Sigmoid colon (tissue), 7 donors: Measurements from ENCODE around the gene HLA-G. TPM values are rescaled to one million over a fixed set of nuclear protein-coding genes. Genes with fewer than 3 reads are reported as not detected.

Experiments
- DNase-seq: peaks from one replicate; pipeline ENCODE4 v3.0.0-alpha.2; 2019
- H3K27ac ChIP-seq, 4 donors: fragments of 200-600 bp; sonication (generic); one replicate each; pipeline ENCODE4 v1.5.1; 2016 to 2019; ENCODE audit warnings: mild to moderate bottlenecking in 1 of 4
- H3K27me3 ChIP-seq, 3 donors: fragments of 200-600 bp; sonication (generic); one replicate each; pipeline ENCODE4 v1.5.1; 2019; ENCODE audit warnings: mild to moderate bottlenecking in 1 of 3
- H3K36me3 ChIP-seq, 4 donors: fragments of 200-600 bp; sonication (generic); one replicate each; pipeline ENCODE4 v1.5.1; 2016 to 2019
- H3K4me1 ChIP-seq, 4 donors: fragments of 200-600 bp; sonication (generic); one replicate each; pipeline ENCODE4 v1.5.1; 2017 to 2019
- H3K4me3 ChIP-seq, 4 donors: fragments of 200-600 bp; sonication (generic); one replicate each; pipeline ENCODE4 v1.5.1; 2017 to 2019; ENCODE audit warnings: mild to moderate bottlenecking in 2 of 4, moderate library complexity in 1 of 4
- H3K9me3 ChIP-seq, 4 donors: fragments of 200-600 bp in 3 of 4; sonication (generic) in 3 of 4; one replicate each; pipeline versions ENCODE4 v1.5.1 to v1.6.1; 2013 to 2019
- CTCF ChIP-seq, 4 experiments: fragments of 450-650 bp in 3 of 4; fragments of 200-600 bp in 1 of 4; IDR thresholded peaks; one replicate each; pipeline ENCODE4 v1.5.1; 2016 to 2019; ENCODE audit warnings: antibody characterized with exemption in 4 of 4, mild to moderate bottlenecking in 3 of 4, moderate library complexity in 2 of 4
- EP300 ChIP-seq, 4 donors: sonication (generic); formaldehyde crosslinking; IDR thresholded peaks; one replicate each; pipeline ENCODE4 v1.6.1; 2017; ENCODE audit warnings: antibody characterized with exemption in 4 of 4
- POLR2A ChIP-seq, 2 donors: fragments of 450-650 bp; IDR thresholded peaks; one replicate each; pipeline ENCODE4 v1.6.1; 2016; ENCODE audit warnings: antibody characterized with exemption in 2 of 2, mild to moderate bottlenecking in 2 of 2, moderate library complexity in 2 of 2
- POLR2AphosphoS5 ChIP-seq, 4 donors: sonication (generic); formaldehyde crosslinking; IDR thresholded peaks; one replicate each; pipeline ENCODE4 v1.6.1; 2017; ENCODE audit warnings: antibody characterized with exemption in 4 of 4
- WGBS, 2 donors: extraction: QIAGEN DNeasy Blood & Tissue Kit; methylation state at CpG; one replicate each; pipeline ENCODE4 v1.1.7; 2013; 5-methylcytosine and 5-hydroxymethylcytosine counted together
- intact Hi-C: fragments of 100-400 bp; cut with DNase I; formaldehyde crosslinking; loops from one replicate; pipeline ENCODE4 v1.15.1; 2023
- polyA plus RNA-seq, 3 donors: library from polyadenylated mRNA; stranded (reverse); fragments of 200-250 nt; gene quantifications; one replicate each; pipeline ENCODE4 v1.2.3, GENCODE V29; 2013
- total RNA-seq, 4 donors: library from RNA; depleted of rRNA; stranded (reverse); fragments of >200 nt; gene quantifications; one replicate each; pipeline ENCODE4 v1.1.0, GENCODE V29; 2016
- donor health status: healthy with polysubstance abuse.
- donor health status: Bipolar disorder and iron deficiency.
- donor health status: healthy.

The HLA-G gene
- total and polyA plus RNA-seq, 7 donors, result 0.09 TPM; not detected in 6

DNA sequence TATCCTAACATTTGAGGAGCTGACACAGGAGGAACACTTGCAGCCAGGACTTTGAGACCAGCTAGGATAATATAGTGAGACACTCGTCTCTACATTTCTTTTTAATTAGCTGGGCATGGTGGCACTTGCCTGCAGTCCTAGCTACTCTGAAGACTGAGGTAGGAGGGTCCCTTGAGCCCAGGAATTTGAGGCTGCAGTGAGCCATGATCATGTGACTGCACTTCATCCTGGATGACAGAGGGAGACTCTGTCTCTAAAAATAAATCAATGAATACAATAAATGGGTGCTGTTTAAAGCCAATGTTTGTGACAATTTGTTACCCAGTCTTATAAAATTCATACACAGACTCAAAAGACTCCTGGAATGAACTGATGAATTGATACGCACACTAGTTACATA, 1.8 kb upstream of the HLA-G start:
- Histone ChIP-seq H3K27ac (no peak overlapping the region), H3K9me3 (no peaks in the 10 kb centered on the region), H3K4me3 (no peak overlapping the region), H3K4me1 (peaks cover 0 to 12% (median 11%) of the 10 kb centered on the region in 4 donors), H3K36me3 (no peaks in the 10 kb centered on the region), H3K27me3 (peaks cover 0 to 47% (median 33%) of the 10 kb centered on the region in 3 donors)
- WGBS, 2 donors, result 56 to 74% methylated on average over 2 of the region's 2 CpGs
- intact Hi-C loops, result no loop called here
- no peak for DNase-seq
- TF ChIP-seq CTCF (IDR thresholded peaks at IDR 0.05) (no peak), POLR2AphosphoS5 (IDR thresholded peaks at IDR 0.05) (no peak), EP300 (IDR thresholded peaks at IDR 0.05) (no peak), POLR2A (IDR thresholded peaks at IDR 0.05) (no peak)

- no peaks in the 10 kb centered on the region for H3K36me3 ChIP-seq
- H3K27me3 ChIP-seq, result peaks cover 0 to 47% (median 33%) of the 10 kb centered on the region in 3 donors
- peaks cover 0 to 12% (median 11%) of the 10 kb centered on the region in 4 donors for H3K4me1 ChIP-seq
- H3K27ac ChIP-seq, result no peak overlapping the region
- no peak for TF ChIP-seq CTCF (IDR thresholded peaks at IDR 0.05)
- no peak for TF ChIP-seq EP300 (IDR thresholded peaks at IDR 0.05)
- TF ChIP-seq POLR2AphosphoS5 (IDR thresholded peaks at IDR 0.05), result no peak
- TF ChIP-seq POLR2A (IDR thresholded peaks at IDR 0.05), result no peak
- 88 to 94% methylated on average over 1 of the region's 1 CpG for WGBS, 2 donors
- intact Hi-C loops, result no loop called here
- DNase-seq, result no peak
- H3K9me3 ChIP-seq, result no peaks in the 10 kb centered on the region
- no peak overlapping the region for H3K4me3 ChIP-seq
Observed at GRCh38 chr6:29826271-29826670, 1.4 kb upstream of the HLA-G start.

DNA sequence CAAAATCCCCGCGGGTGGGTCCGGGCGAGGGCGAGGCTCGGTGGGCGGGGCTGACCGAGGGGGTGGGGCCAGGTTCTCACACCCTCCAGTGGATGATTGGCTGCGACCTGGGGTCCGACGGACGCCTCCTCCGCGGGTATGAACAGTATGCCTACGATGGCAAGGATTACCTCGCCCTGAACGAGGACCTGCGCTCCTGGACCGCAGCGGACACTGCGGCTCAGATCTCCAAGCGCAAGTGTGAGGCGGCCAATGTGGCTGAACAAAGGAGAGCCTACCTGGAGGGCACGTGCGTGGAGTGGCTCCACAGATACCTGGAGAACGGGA, 809 bp downstream of the HLA-G start:
- no peak overlapping the region for H3K27ac ChIP-seq
- H3K9me3 ChIP-seq, result no peaks in the 10 kb centered on the region
- H3K27me3 ChIP-seq, result peaks cover 0 to 51% (median 33%) of the 10 kb centered on the region in 3 donors
- no peak for DNase-seq
- intact Hi-C loops, result no loop called here
- TF ChIP-seq CTCF (IDR thresholded peaks at IDR 0.05) (no peak), POLR2A (IDR thresholded peaks at IDR 0.05) (no peak), POLR2AphosphoS5 (IDR thresholded peaks at IDR 0.05) (no peak), EP300 (IDR thresholded peaks at IDR 0.05) (no peak)
- H3K4me1 ChIP-seq, result peaks cover 0 to 12% (median 11%) of the 10 kb centered on the region in 4 donors
- WGBS, 2 donors, result 19 to 25% methylated on average over 26 of the region's 26 CpGs
- no peaks in the 10 kb centered on the region for H3K36me3 ChIP-seq
- H3K4me3 ChIP-seq, result peak overlapping the region in 3 of 4 donors; percentile 20 to 32 (median 29)

DNA sequence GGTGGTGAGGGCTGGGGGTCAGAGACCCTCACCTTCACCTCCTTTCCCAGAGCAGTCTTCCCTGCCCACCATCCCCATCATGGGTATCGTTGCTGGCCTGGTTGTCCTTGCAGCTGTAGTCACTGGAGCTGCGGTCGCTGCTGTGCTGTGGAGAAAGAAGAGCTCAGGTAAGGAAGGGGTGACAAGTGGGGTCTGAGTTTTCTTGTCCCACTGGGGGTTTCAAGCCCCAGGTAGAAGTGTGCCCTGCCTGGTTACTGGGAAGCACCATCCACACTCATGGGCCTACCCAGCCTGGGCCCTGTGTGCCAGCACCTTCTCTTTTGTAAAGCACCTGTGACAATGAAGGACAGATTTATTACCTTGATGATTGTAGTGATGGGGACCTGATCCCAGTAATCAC, 2.1 kb downstream of the HLA-G start:
- intact Hi-C loops, result no loop called here
- Histone ChIP-seq H3K27ac (no peak overlapping the region), H3K36me3 (no peaks in the 10 kb centered on the region), H3K4me3 (no peak overlapping the region), H3K9me3 (no peaks in the 10 kb centered on the region), H3K4me1 (peaks cover 0 to 12% (median 11%) of the 10 kb centered on the region in 4 donors), H3K27me3 (peaks cover 0 to 59% (median 33%) of the 10 kb centered on the region in 3 donors)
- no peak for DNase-seq
- WGBS, 2 donors, result 93% methylated on average over 3 of the region's 3 CpGs
- TF ChIP-seq EP300 (IDR thresholded peaks at IDR 0.05) (no peak), CTCF (IDR thresholded peaks at IDR 0.05) (no peak), POLR2A (IDR thresholded peaks at IDR 0.05) (no peak), POLR2AphosphoS5 (IDR thresholded peaks at IDR 0.05) (no peak)

GRCh38 chr6:29830409-29830808, 2.8 kb downstream of the HLA-G start:
- 73 to 87% methylated on average over 2 of the region's 2 CpGs for WGBS, 2 donors
- Histone ChIP-seq H3K27me3 (peaks cover 0 to 66% (median 33%) of the 10 kb centered on the region in 3 donors), H3K9me3 (no peaks in the 10 kb centered on the region), H3K27ac (no peak overlapping the region), H3K4me1 (peaks cover 0 to 12% (median 11%) of the 10 kb centered on the region in 4 donors), H3K36me3 (no peaks in the 10 kb centered on the region), H3K4me3 (no peak overlapping the region)
- DNase-seq, result no peak
- no peak for TF ChIP-seq EP300 (IDR thresholded peaks at IDR 0.05)
- TF ChIP-seq POLR2AphosphoS5 (IDR thresholded peaks at IDR 0.05), result no peak
- no peak for TF ChIP-seq CTCF (IDR thresholded peaks at IDR 0.05)
- no peak for TF ChIP-seq POLR2A (IDR thresholded peaks at IDR 0.05)
- intact Hi-C loops, result no loop called here
